Uterus (tissue), 2 donors: ENCODE results near the gene ZPBP.

Experiments used
- CTCF ChIP-seq, 4 experiments: fragments of 200-600 bp in 2 of 4; fragments of 450-650 bp in 2 of 4; sonication (generic) in 2 of 4; IDR thresholded peaks; one replicate each; pipeline ENCODE4 v1.5.1; 2016 to 2019; ENCODE audit warnings: antibody characterized with exemption in 4 of 4, mild to moderate bottlenecking in 2 of 4, moderate library complexity in 1 of 4
- POLR2A ChIP-seq, 2 donors: fragments of 450-650 bp; IDR thresholded peaks; one replicate each; pipeline ENCODE4 v1.6.1; 2016; ENCODE audit warnings: antibody characterized with exemption in 2 of 2, mild to moderate bottlenecking in 1 of 2, moderate library complexity in 1 of 2

- TF ChIP-seq CTCF (IDR thresholded peaks at IDR 0.05) (no peak), POLR2A (IDR thresholded peaks at IDR 0.05) (no peak)
Measured at GRCh38 chr7:50056131-50056530, 36.9 kb downstream of the ZPBP start.
